Measurements from ENCODE around the gene AUTS2.

The AUTS2 gene

DNA sequence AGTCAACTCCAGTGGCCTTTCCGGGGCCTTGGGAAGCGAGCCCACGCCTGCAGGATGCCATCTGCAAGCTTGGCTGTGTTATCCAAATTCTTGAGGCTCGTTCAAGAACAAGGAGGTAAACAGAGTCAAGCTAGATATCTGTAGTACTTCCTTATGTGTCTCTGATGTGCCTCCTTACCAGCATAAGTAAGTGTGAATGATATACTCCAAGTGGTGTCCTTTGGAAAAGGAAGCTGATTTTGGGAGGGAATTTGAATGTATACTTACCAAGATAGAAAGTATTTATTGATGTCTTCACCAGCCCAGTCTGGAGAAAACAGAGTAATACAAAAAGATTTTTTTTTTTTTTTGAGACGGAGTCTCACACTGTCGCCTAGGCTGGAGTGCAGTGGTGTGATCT, 1161.4 kb downstream of the AUTS2 start:
- TF ChIP-seq, protein P1, sequence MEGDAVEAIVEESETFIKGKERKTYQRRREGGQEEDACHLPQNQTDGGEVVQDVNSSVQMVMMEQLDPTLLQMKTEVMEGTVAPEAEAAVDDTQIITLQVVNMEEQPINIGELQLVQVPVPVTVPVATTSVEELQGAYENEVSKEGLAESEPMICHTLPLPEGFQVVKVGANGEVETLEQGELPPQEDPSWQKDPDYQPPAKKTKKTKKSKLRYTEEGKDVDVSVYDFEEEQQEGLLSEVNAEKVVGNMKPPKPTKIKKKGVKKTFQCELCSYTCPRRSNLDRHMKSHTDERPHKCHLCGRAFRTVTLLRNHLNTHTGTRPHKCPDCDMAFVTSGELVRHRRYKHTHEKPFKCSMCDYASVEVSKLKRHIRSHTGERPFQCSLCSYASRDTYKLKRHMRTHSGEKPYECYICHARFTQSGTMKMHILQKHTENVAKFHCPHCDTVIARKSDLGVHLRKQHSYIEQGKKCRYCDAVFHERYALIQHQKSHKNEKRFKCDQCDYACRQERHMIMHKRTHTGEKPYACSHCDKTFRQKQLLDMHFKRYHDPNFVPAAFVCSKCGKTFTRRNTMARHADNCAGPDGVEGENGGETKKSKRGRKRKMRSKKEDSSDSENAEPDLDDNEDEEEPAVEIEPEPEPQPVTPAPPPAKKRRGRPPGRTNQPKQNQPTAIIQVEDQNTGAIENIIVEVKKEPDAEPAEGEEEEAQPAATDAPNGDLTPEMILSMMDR (IDR thresholded peaks at IDR 0.05; ENCODE audit: poor library complexity, severe bottlenecking) = no peak
- no peaks in the 10 kb centered on the region for H3K9me3 ChIP-seq (ENCODE audit: severe bottlenecking)
- no peak overlapping the region for H3K27ac ChIP-seq (ENCODE audit: poor library complexity, severe bottlenecking)
- H3K4me1 ChIP-seq (ENCODE audit: insufficient read depth, poor library complexity, severe bottlenecking) = no peaks in the 10 kb centered on the region
- no peaks in the 10 kb centered on the region for H3K27me3 ChIP-seq (ENCODE audit: insufficient read depth, poor library complexity, severe bottlenecking)
- no peak for DNase-seq (ENCODE audit: low spot score)
- no peaks in the 10 kb centered on the region for H3K36me3 ChIP-seq (ENCODE audit: low read depth)
- no peak overlapping the region for H3K4me3 ChIP-seq (ENCODE audit: severe bottlenecking)
- ATAC-seq (ENCODE audit: low read depth) = no peak

- Histone ChIP-seq H3K4me3 (ENCODE audit: severe bottlenecking) (no peak overlapping the region), H3K27me3 (ENCODE audit: insufficient read depth, poor library complexity, severe bottlenecking) (no peaks in the 10 kb centered on the region), H3K36me3 (ENCODE audit: low read depth) (no peaks in the 10 kb centered on the region), H3K4me1 (ENCODE audit: insufficient read depth, poor library complexity, severe bottlenecking) (no peaks in the 10 kb centered on the region), H3K27ac (ENCODE audit: poor library complexity, severe bottlenecking) (no peak overlapping the region), H3K9me3 (ENCODE audit: severe bottlenecking) (no peaks in the 10 kb centered on the region)
- no peak for ATAC-seq (ENCODE audit: low read depth)
- TF ChIP-seq, protein P1 (IDR thresholded peaks at IDR 0.05; ENCODE audit: poor library complexity, severe bottlenecking) = no peak
- DNase-seq (ENCODE audit: low spot score) = no peak
These were observed 1163.5 kb downstream of the AUTS2 start for GRCh38 chr7:70761711-70762328.

GRCh38 chr7:70762696-70763095, 1164.4 kb downstream of the AUTS2 start:
- Histone ChIP-seq H3K4me1 (ENCODE audit: insufficient read depth, poor library complexity, severe bottlenecking) (no peaks in the 10 kb centered on the region), H3K27ac (ENCODE audit: poor library complexity, severe bottlenecking) (no peak overlapping the region), H3K27me3 (ENCODE audit: insufficient read depth, poor library complexity, severe bottlenecking) (no peaks in the 10 kb centered on the region), H3K9me3 (ENCODE audit: severe bottlenecking) (no peaks in the 10 kb centered on the region), H3K36me3 (ENCODE audit: low read depth) (no peaks in the 10 kb centered on the region), H3K4me3 (ENCODE audit: severe bottlenecking) (no peak overlapping the region)
- TF ChIP-seq, protein P1 (IDR thresholded peaks at IDR 0.05; ENCODE audit: poor library complexity, severe bottlenecking) = no peak
- DNase-seq (ENCODE audit: low spot score) = no peak
- ATAC-seq (ENCODE audit: low read depth) = no peak

DNA sequence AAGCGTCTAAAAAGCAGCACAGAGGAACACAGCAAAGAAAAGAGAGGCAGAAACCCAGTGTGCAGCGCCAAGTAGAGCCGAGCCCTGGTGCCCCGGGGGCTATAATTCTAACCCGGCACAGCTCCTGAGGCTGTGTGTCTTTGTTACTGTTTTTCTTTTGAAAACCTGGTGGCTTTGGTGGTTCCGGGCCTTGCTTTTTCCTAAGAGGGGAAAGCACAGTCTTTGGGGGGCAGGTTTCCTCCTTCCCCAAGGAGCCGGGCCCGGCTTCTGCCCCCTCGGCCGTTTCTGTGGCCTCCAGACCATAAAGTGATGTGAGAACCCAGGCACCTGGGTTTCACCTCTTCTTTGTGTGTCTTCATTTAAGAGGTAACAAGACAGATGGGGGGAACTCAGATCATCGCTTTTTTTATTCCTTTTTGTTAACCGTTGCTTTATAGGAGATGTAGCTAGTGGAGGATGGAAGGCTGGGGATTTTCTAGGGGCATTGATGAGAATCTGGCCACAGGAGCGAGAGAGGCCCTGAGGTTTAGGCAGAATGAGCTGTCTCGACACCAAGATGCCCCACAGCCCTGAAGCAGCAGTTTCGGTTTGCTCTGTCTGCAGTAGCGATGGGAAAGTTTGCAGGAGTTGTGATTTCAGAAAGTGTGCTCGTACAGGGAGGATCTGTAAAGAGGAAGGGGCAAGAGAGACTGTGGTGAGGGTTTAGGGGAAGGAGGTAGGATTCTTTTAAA, 1165.9 kb downstream of the AUTS2 start:
- TF ChIP-seq, protein P1 (IDR thresholded peaks at IDR 0.05; ENCODE audit: poor library complexity, severe bottlenecking) = no peak
- H3K27ac ChIP-seq (ENCODE audit: poor library complexity, severe bottlenecking) = no peak overlapping the region
- DNase-seq (ENCODE audit: low spot score) = no peak

GRCh38 chr7:70764701-70765208, 1166.5 kb downstream of the AUTS2 start:
- Histone ChIP-seq H3K27me3 (ENCODE audit: insufficient read depth, poor library complexity, severe bottlenecking) (no peaks in the 10 kb centered on the region), H3K4me1 (ENCODE audit: insufficient read depth, poor library complexity, severe bottlenecking) (no peaks in the 10 kb centered on the region), H3K36me3 (ENCODE audit: low read depth) (no peaks in the 10 kb centered on the region), H3K9me3 (ENCODE audit: severe bottlenecking) (no peaks in the 10 kb centered on the region), H3K4me3 (ENCODE audit: severe bottlenecking) (no peak overlapping the region), H3K27ac (ENCODE audit: poor library complexity, severe bottlenecking) (no peak overlapping the region)
- DNase-seq (ENCODE audit: low spot score) (no peak), ATAC-seq (ENCODE audit: low read depth) (no peak)
- TF ChIP-seq, protein P1 (IDR thresholded peaks at IDR 0.05; ENCODE audit: poor library complexity, severe bottlenecking) = no peak

More for the DNA sequence above, 1165.9 kb downstream of the AUTS2 start:
- Histone ChIP-seq H3K4me3 (ENCODE audit: severe bottlenecking) (no peak overlapping the region), H3K4me1 (ENCODE audit: insufficient read depth, poor library complexity, severe bottlenecking) (no peaks in the 10 kb centered on the region), H3K9me3 (ENCODE audit: severe bottlenecking) (no peaks in the 10 kb centered on the region), H3K27me3 (ENCODE audit: insufficient read depth, poor library complexity, severe bottlenecking) (no peaks in the 10 kb centered on the region), H3K36me3 (ENCODE audit: low read depth) (no peaks in the 10 kb centered on the region)
- no peak for ATAC-seq (ENCODE audit: low read depth)
